Common myeloid progenitor, CD34-positive (primary cell): ENCODE measurements around the gene PEX7.

Experiments
- CTCF ChIA-PET: fragments of 350-600 bp; sonication (Branson Sonifier 250); formaldehyde crosslinking; loops from one replicate; lab custom pipeline; 2021; ENCODE audit warnings: antibody characterized with exemption; lab: Charles Lee
- POLR2A ChIA-PET: fragments of 350-600 bp; sonication (Branson Sonifier 250); formaldehyde crosslinking; loops from one replicate; lab custom pipeline; 2021; ENCODE audit warnings: antibody characterized with exemption; lab: Charles Lee
- DNase-seq, 3 donors: peaks; one replicate each; pipeline versions ENCODE4 v3.0.0 to v3.0.0-alpha.2; 2013
- H3K27ac ChIP-seq, 2 experiments: 1 replicate in 1 of 2; 2 replicates in 1 of 2; pipeline ENCODE4 v1.7.0; 2013; ENCODE audit warnings: inconsistent platforms in 2 of 2, low read length in 2 of 2, mild to moderate bottlenecking in 2 of 2, low read depth in 1 of 2, moderate library complexity in 1 of 2; ENCODE audit not compliant: severe bottlenecking in 2 of 2, insufficient read depth in 1 of 2, poor library complexity in 1 of 2
- H3K27me3 ChIP-seq, 5 experiments: replicated peaks in 2 of 5; 1 replicate in 3 of 5; 2 replicates in 2 of 5; pipeline versions ENCODE4 v1.6.1 to v1.7.0; 2013; ENCODE audit warnings: low read length in 4 of 5, mild to moderate bottlenecking in 2 of 5, moderate library complexity in 2 of 5, inconsistent platforms in 1 of 5; ENCODE audit not compliant: insufficient read depth in 5 of 5, control insufficient read depth in 4 of 5
- H3K36me3 ChIP-seq, 4 experiments: 1 replicate in 2 of 4; 2 replicates in 2 of 4; pipeline versions ENCODE4 v1.6.1 to v1.7.0; 2013; ENCODE audit warnings: low read length in 3 of 4, control low read depth in 1 of 4, mild to moderate bottlenecking in 1 of 4; ENCODE audit not compliant: control insufficient read depth in 4 of 4, insufficient read depth in 4 of 4
- H3K4me1 ChIP-seq, 4 experiments: 1 replicate in 3 of 4; 2 replicates in 1 of 4; pipeline versions ENCODE4 v1.6.1 to v1.7.1; 2013; ENCODE audit warnings: low read length in 3 of 4, mild to moderate bottlenecking in 3 of 4, control low read depth in 1 of 4, inconsistent platforms in 1 of 4, moderate library complexity in 1 of 4; ENCODE audit not compliant: control insufficient read depth in 4 of 4, insufficient read depth in 4 of 4; ENCODE audit errors: control extremely low read depth in 1 of 4
- H3K4me3 ChIP-seq, 7 experiments: 1 replicate in 4 of 7; 2 replicates in 3 of 7; pipeline versions ENCODE4 v1.5.1 to v1.7.0; 2013; ENCODE audit warnings: mild to moderate bottlenecking in 7 of 7, low read length in 6 of 7, moderate library complexity in 6 of 7, inconsistent platforms in 2 of 7, low read depth in 2 of 7, control low read depth in 1 of 7; ENCODE audit not compliant: insufficient read depth in 4 of 7, control insufficient read depth in 1 of 7; ENCODE audit errors: extremely low read depth in 1 of 7
- H3K9me3 ChIP-seq, 5 experiments: 1 replicate in 4 of 5; 2 replicates in 1 of 5; pipeline versions ENCODE4 v1.6.1 to v1.7.1; 2013; ENCODE audit warnings: low read length in 4 of 5, mild to moderate bottlenecking in 2 of 5, inconsistent platforms in 1 of 5, low read depth in 1 of 5, moderate library complexity in 1 of 5; ENCODE audit not compliant: control insufficient read depth in 4 of 5, insufficient read depth in 2 of 5; ENCODE audit errors: control extremely low read depth in 1 of 5
- WGBS: methylation state at CpG from one replicate; pipeline ENCODE4 v1.1.5; 2013; ENCODE audit not compliant: insufficient coverage; 5-methylcytosine and 5-hydroxymethylcytosine counted together

PEX7 gene

DNA sequence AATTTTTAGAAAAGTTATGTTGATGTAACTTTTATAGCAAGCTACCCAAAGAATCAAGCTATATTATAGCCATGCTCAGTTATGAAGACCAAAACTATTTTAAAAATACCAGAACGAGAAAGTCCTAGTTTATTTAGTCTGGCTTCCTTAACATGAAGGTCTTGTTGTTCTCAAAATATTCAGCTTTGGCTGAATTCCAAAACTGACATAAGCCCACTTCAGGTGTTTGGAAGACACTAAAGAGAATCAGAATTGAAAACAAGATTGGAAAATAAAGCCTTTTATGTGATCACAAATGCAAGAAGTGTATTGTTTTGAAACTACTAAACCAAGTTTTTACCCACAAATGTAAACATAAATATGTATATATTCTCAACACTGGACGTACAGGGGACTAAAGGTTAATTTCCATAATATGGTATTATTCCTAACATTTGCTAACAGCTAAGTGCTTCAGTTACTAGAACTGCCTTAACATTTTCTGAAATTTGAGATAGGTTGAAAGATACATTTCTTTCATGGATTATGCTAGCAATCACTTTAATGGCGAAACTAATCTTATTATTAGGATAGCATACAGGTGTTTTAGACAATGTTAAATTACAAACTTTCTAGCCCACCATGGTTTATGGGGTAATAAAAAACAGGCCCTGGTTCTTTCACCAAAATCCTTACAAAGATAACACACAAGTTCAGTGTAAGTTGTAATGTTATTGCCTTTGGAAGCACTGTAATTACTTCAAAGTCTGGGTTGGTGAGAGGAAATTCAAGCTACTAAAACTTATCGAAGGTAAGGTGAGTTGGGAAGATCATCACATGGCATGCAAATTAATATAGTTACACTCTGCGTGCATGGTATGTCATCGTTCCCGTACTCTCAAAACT lies 31.7 kb upstream of the PEX7 start:
- DNase-seq, result no peak
- CTCF ChIA-PET, result interaction anchor here (0.6 to 7.5 kb wide), 11 partner anchors 9 to 146 kb away, joined by 3 to 211 read pairs (median 6); no protein-coding TSS in a partner anchor
- H3K9me3 ChIP-seq, result no peaks in the 10 kb centered on the region
- no peaks in the 10 kb centered on the region for H3K27me3 ChIP-seq
- H3K4me1 ChIP-seq, result peaks cover 28 to 58% (median 46%) of the 10 kb centered on the region in 4 experiments
- peak overlapping the region in 6 of 7 experiments; percentile 73 to 96 (median 92) for H3K4me3 ChIP-seq
- POLR2A ChIA-PET, result interaction anchor here (0.6 to 2.1 kb wide), 3 partner anchors 32 to 147 kb away, joined by 4 to 10 read pairs (median 7); partner anchors contain the start of gene PEX7
- H3K27ac ChIP-seq, result peak overlapping the region; percentile 61 to 95
- H3K36me3 ChIP-seq, result peaks cover 0 to 2% (median 0%) of the 10 kb centered on the region in 4 experiments
- WGBS, result 0% methylated on average over 4 of the region's 7 CpGs

DNA sequence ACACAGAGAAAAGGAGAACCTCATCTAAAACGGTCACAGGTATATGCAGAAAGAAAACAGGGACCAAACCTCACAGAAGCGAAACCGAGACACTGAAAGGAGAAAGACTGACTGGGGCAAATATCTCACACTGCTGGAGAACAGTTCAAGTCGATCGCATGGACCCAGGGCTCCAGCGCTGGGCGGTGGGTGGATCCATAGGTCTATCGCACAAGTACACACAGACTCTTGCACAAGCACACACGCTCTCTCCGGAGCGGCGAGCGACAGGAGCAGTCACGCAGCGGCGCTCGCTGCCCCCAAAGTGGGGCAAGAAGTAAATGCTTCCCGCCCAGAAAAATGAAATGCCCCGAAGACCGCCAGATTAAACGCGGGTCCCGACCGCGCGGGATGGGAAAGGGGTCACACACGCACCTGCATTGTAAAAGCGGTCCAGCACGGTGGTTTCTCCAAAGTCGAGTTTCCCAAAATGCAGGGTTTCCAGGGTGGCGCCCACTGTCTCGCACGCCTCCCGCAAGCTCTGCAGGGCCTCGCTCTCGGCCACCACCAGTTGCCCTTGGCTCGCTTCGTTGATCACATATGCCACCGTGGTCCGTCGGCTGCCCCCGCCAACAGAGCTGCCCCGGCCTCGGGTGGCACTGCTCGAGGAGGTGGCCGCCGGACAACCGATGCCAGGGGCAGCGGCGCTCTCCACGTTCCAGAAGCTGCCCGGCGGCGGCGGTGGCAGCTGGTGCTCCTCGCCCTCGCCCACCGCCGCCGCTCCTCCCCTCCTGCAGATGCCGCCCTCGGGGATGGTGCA lies 30.9 kb upstream of the PEX7 start:
- peak; percentile 52 to 75 (median 64) for DNase-seq
- H3K36me3 ChIP-seq, result no peaks in the 10 kb centered on the region
- POLR2A ChIA-PET, result interaction anchor here (0.6 to 2.3 kb wide), 6 partner anchors 31 to 148 kb away, joined by 3 to 10 read pairs (median 6); partner anchors contain the start of gene PEX7
- WGBS, result under 1% methylated on average over 60 of the region's 62 CpGs
- no peaks in the 10 kb centered on the region for H3K9me3 ChIP-seq
- peak overlapping the region; percentile 61 to 95 for H3K27ac ChIP-seq
- peaks cover 25 to 50% (median 38%) of the 10 kb centered on the region in 4 experiments for H3K4me1 ChIP-seq
- CTCF ChIA-PET, result interaction anchor here (0.6 to 7.5 kb wide), 50 partner anchors 8 to 449 kb away, joined by 3 to 211 read pairs (median 5); no protein-coding TSS in a partner anchor
- H3K4me3 ChIP-seq, result peak overlapping the region; percentile 73 to 96 (median 92)
- H3K27me3 ChIP-seq, result no peaks in the 10 kb centered on the region

GRCh38 chr6:136792095-136792409 lies 30.3 kb upstream of the PEX7 start:
- Histone ChIP-seq H3K4me3 (peak overlapping the region; percentile 73 to 96 (median 92)), H3K27me3 (no peaks in the 10 kb centered on the region), H3K4me1 (peaks cover 25 to 45% (median 36%) of the 10 kb centered on the region in 4 experiments), H3K27ac (peak overlapping the region; percentile 61 to 95), H3K9me3 (no peaks in the 10 kb centered on the region), H3K36me3 (no peaks in the 10 kb centered on the region)
- DNase-seq, result peak in 1 of 3 donors; percentile 60
- POLR2A ChIA-PET, result interaction anchor here (0.6 to 2.3 kb wide), 5 partner anchors 31 to 148 kb away, joined by 3 to 10 read pairs (median 7); partner anchors contain the start of gene PEX7
- under 1% methylated on average over 31 of the region's 46 CpGs for WGBS
- CTCF ChIA-PET, result interaction anchor here (0.6 to 7.5 kb wide), 54 partner anchors 8 to 1342 kb away, joined by 3 to 211 read pairs (median 5); no protein-coding TSS in a partner anchor

DNA sequence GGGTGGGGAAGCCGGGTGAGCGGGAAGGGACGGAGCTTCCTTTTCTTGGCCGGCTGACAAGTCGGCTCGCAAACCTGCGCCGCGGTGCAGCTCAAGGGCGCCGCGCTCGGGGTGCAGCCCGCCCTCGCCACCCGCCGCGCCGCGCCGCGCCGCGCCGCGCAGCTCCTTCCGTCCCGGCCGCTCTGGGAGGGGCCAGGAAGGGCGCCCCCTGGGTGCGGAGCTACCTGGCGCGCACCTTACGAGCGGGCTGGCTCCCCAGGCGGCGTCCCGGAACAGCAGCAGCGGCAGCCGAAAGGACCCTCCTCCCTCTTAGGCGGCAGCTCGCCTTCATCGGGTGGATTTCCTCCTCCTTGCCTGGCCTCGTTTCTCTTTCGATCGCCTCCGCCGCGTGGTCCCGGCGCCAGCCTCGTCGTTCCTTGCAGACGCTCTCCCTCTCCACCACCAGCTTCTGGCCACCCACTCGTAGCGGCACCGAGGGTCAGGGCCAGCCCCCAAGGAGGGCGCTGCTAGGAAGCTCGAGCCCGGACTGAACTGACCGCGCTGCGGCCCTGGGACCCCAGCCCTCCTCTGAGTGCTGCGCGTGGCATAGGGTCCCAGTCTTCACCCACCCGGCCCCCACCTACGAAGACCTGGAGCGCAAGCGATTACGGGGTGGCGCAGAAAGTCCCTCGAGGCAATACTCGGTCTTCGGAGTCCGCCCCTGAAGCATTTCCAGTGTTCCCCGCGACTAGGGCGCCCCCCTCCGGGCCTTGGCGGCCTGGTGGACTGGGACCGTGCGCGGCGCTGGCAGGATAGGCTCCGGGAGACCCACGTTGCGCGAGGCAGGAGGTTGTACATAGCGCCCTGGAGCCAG lies 29.8 kb upstream of the PEX7 start, which contains the start of gene MAP3K5:
Gene MAP3K5, minus strand, starts transcription at position 68 of the 853 bp plus-strand sequence. CDS start 320 bp downstream, outside the sequence.
- DNase-seq, result peak; percentile 93 to 98 (median 97)
- Histone ChIP-seq H3K27me3 (no peaks in the 10 kb centered on the region), H3K27ac (peak within 1 kb of the TSS; percentile 83 to 95), H3K9me3 (no peaks in the 10 kb centered on the region), H3K4me3 (peak within 1 kb of the TSS; percentile 73 to 96 (median 92)), H3K4me1 (peaks cover 23 to 39% (median 31%) of the 10 kb centered on the region in 4 experiments), H3K36me3 (no peaks in the 10 kb centered on the region)
- ChIA-PET CTCF (interaction anchor here (0.6 to 7.5 kb wide), 54 partner anchors 9 to 1342 kb away, joined by 3 to 211 read pairs (median 5); no protein-coding TSS in a partner anchor), POLR2A (interaction anchor here (0.6 to 2.3 kb wide), 6 partner anchors 30 to 149 kb away, joined by 3 to 10 read pairs (median 6); partner anchors contain the start of gene PEX7)
- WGBS, result 0% methylated on average over 69 of the region's 89 CpGs

DNA sequence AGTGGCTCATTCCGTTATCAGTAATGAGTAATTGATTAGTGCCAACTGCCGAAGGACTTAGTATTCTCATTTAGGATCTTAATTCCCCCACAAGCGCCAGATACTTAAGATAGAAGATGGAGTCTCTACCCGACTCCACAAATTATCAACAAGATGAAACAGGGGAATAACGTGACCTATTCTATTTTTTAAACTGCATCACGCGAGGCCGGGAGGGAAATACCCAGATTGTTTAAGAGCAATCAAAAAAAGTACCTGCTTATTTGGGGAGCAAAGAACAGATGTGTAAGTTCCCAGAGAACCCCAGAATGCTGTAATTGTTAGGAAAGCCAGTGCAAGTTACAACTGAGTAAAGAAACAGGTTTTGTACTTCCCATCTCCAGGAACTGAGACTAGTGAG lies 29.0 kb upstream of the PEX7 start:
- peak in 2 of 3 donors; percentile 56 to 58 for DNase-seq
- Histone ChIP-seq H3K27me3 (no peaks in the 10 kb centered on the region), H3K27ac (peak overlapping the region; percentile 83 to 95), H3K36me3 (no peaks in the 10 kb centered on the region), H3K4me1 (peaks cover 16 to 32% (median 25%) of the 10 kb centered on the region in 4 experiments), H3K4me3 (peak overlapping the region in 6 of 7 experiments; percentile 16 to 96 (median 92)), H3K9me3 (peaks cover 0 to 3% (median 0%) of the 10 kb centered on the region in 5 experiments)
- CTCF ChIA-PET, result interaction anchor here (0.6 to 7.5 kb wide), 14 partner anchors 8 to 185 kb away, joined by 3 to 211 read pairs (median 9); no protein-coding TSS in a partner anchor
- WGBS, result 43% methylated on average over 7 of the region's 8 CpGs
- POLR2A ChIA-PET, result interaction anchor here (0.6 to 2.3 kb wide), 2 partner anchors 44 to 145 kb away, joined by 3 to 7 read pairs; no protein-coding TSS in a partner anchor
